KOPT-K1 (cell line): ENCODE measurements around the gene ZNF335.
"Not testable (repeated sequence)": the region's sequence is repeated elsewhere in the genome, so short reads cannot be mapped to it uniquely, and the experiment has no call there.

ENCODE experiments used
- H3K27ac ChIP-seq: fragments of 200-600 bp; sonication (generic); 2 replicates; pipeline ENCODE4 v1.5.1; 2016; ENCODE audit warnings: antibody characterized with exemption, mild to moderate bottlenecking, low read depth, low read length; ENCODE audit not compliant: poor library complexity, severe bottlenecking
- H3K36me3 ChIP-seq: fragments of 200-600 bp; sonication (generic); 2 replicates; pipeline ENCODE4 v1.5.1; 2017; ENCODE audit warnings: antibody characterized with exemption, mild to moderate bottlenecking, low read length, moderate library complexity; ENCODE audit not compliant: insufficient read depth
- H3K9me3 ChIP-seq: fragments of 200-600 bp; sonication (generic); 2 replicates; pipeline ENCODE4 v1.5.1; 2017; ENCODE audit warnings: antibody characterized with exemption, low read length, mild to moderate bottlenecking; ENCODE audit not compliant: insufficient read depth, poor library complexity, severe bottlenecking

ZNF335 gene

GRCh38 chr20:45994761-45995493, 22.9 kb upstream of the ZNF335 start:
- H3K36me3 ChIP-seq: no peaks in the 10 kb centered on the region
- no peaks in the 10 kb centered on the region for H3K9me3 ChIP-seq
- H3K27ac ChIP-seq: no peak overlapping the region

GRCh38 chr20:45993197-45993951, 21.4 kb upstream of the ZNF335 start:
- Histone ChIP-seq H3K9me3 (no peaks in the 10 kb centered on the region), H3K27ac (no peak overlapping the region), H3K36me3 (no peaks in the 10 kb centered on the region)

DNA sequence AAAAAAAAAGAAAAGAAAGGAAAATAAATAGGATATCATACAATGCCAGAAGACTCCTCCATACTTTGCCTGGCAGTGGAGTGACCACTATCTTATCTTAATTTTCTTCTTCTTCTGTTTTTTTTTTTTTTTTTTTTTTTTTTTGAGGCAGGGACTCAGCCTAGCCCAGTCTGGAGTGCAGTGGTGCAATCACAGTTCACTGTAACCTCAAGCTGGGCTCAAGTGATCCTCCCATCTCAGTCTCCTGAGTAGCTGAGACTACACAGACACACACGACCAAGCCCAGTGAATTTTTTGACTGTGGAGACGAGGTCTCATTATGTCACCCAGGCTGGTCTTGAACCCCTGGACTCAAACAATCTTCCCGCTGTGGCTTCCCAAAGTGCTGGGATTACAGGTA, 19.6 kb upstream of the ZNF335 start:
- no peaks in the 10 kb centered on the region for H3K9me3 ChIP-seq
- no peak overlapping the region for H3K27ac ChIP-seq
- no peaks in the 10 kb centered on the region for H3K36me3 ChIP-seq

GRCh38 chr20:45988830-45989229, 16.8 kb upstream of the ZNF335 start:
- not testable (repeated sequence) for H3K27ac ChIP-seq, H3K9me3 ChIP-seq, H3K36me3 ChIP-seq

GRCh38 chr20:45987108-45987780, 15.2 kb upstream of the ZNF335 start:
- Histone ChIP-seq H3K9me3 (no peaks in the 10 kb centered on the region), H3K27ac (no peak overlapping the region), H3K36me3 (no peaks in the 10 kb centered on the region)

DNA sequence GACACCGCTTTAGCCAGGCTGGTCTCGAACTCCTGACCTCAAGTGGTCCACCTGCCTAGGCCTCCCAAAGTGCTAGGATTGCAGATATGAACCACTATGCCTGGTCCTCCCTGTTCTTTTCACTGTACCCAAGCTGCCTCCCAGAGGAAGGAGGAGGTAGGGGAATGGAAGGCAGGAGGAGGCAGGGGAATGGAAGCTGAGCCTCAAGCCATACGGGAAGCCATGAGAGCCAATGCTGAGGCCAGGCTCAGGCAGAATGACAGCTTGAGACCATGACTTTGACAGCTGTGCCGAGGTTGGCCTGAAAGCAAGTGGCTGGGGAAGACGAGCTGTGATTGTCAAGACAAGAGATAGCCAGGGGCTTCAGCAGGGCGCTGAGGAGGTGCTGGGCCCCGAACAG, 13.6 kb upstream of the ZNF335 start:
- no peak overlapping the region for H3K27ac ChIP-seq
- no peaks in the 10 kb centered on the region for H3K36me3 ChIP-seq

DNA sequence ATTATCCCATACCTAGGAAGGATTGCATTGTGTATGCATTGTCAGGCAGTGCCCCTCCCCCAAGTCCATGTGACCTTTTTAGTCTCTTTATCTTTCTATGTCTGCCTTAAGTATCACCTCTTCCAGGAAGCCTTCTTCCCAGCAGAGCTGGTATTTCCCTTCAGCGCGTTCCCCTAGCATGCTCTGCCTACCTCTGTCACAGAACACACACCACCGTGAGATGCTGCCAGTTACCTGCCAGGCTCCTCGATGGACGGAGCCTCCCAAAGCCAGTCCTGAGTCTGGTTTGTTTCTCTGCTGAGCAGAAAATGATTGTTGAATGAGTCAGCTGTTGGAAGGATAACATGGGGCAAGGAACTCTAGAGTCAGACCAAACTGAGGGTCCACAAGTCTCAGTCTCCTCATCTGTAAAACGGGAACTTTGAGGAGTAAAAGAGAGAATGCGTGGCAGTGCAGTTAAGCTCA, 11.3 kb upstream of the ZNF335 start:
- Histone ChIP-seq H3K27ac (no peak overlapping the region), H3K36me3 (no peaks in the 10 kb centered on the region), H3K9me3 (no peaks in the 10 kb centered on the region)

More for the DNA sequence above, 13.6 kb upstream of the ZNF335 start:
- no peaks in the 10 kb centered on the region for H3K9me3 ChIP-seq

DNA sequence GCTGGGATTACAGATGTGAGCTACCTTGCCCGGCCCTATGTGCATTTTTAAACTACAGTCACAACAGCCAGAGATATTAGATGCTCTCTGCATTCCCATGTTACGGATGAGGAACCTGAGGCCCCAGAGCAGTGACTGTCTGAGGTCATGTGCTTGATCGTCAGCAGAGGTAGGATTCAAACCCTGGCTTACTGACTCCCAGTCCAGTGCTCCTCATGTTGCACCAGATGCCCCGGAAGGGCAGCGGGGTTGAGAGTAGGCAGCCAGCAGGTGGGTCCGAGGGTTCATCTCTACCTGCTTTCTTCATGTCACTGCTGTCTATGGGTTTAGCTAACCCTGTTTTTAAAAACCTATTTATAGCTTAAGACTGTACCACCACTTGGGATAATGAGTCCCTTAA, 9.3 kb upstream of the ZNF335 start:
- Histone ChIP-seq H3K27ac (no peak overlapping the region), H3K36me3 (no peaks in the 10 kb centered on the region), H3K9me3 (no peaks in the 10 kb centered on the region)

GRCh38 chr20:45976086-45976485, 4.1 kb upstream of the ZNF335 start:
- Histone ChIP-seq H3K36me3 (no peaks in the 10 kb centered on the region), H3K9me3 (no peaks in the 10 kb centered on the region), H3K27ac (no peak overlapping the region)

DNA sequence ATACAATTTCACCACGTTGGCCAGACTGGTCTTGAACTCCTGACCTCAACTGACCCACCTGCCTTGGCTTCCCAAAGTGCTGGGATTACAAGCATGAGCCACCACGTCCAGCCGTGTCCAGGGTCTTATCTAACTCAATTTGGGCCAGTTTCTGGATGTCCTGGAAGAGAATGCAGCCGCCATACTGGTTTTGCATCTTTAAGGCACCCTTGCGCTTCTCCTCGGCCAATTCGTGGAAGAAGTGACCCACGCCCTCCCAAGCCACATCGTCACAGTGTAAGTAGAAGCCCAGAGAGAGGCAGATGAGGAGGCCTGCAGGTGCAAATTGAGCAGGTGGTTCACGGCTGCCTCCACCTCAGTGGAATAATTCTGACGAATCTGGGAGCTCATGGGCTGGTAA, 3.7 kb upstream of the ZNF335 start:
- Histone ChIP-seq H3K27ac (no peak overlapping the region), H3K9me3 (no peaks in the 10 kb centered on the region)

DNA sequence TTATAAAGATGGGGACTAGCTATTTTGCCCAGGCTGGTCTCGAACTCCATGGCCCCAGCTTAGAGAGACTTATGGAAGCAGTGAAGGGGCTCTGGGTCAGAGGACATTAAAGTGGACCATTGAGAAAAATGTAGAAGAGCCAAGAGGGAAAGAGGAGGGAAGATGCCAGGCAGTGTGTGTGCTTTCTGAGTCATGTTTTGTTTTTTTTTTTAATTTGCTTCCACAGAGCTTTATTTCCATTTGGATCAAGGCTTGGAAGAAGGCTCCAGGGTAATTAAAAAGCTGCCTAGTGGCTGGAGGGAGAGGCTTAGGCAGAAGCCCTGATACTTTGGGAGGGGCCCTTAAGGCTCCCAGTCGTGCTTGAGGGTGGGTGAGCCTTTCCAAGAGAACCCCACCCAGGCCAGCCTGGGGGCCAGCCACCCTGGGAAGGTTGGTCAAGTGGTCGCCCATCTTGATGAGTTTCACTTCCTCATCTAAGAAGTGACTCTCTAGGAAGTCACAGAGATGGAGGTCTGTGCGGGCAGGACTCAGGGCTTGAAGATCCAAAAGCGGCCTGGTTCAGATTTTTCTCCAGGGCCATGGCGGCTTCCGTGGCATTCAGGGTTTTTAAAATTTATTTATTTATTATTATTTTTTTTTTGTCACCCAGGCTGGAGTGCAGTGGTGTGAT, 3.0 kb upstream of the ZNF335 start:
- Histone ChIP-seq H3K9me3 (no peaks in the 10 kb centered on the region), H3K27ac (no peak overlapping the region), H3K36me3 (no peaks in the 10 kb centered on the region)

More for the DNA sequence above, 3.7 kb upstream of the ZNF335 start:
- H3K36me3 ChIP-seq: no peaks in the 10 kb centered on the region

GRCh38 chr20:45972500-45973183, 639 bp upstream of the ZNF335 start:
- Histone ChIP-seq H3K9me3 (no peaks in the 10 kb centered on the region), H3K27ac (peak overlapping the region; percentile 98)

DNA sequence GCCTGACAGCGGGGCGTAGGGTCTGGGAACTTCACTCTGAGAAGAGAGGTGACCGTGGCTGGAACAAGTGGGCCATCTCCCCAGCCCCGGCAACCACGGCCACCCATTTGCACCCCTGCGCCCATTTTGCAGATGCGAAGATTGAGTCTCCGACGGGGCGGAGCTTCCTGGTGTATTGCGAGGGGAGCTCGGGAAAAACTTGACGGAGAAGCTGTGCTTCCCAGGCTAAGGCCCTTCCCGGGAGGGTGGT, 653 bp downstream of the ZNF335 start:
- Histone ChIP-seq H3K36me3 (peaks cover 37% of the 10 kb centered on the region), H3K9me3 (no peaks in the 10 kb centered on the region), H3K27ac (peak overlapping the region; percentile 98)

More at GRCh38 chr20:45972500-45973183, 639 bp upstream of the ZNF335 start:
- peaks cover 24% of the 10 kb centered on the region for H3K36me3 ChIP-seq

GRCh38 chr20:45970646-45971424, 1.2 kb downstream of the ZNF335 start:
- peaks cover 42% of the 10 kb centered on the region for H3K36me3 ChIP-seq
- no peaks in the 10 kb centered on the region for H3K9me3 ChIP-seq
- H3K27ac ChIP-seq: peak overlapping the region; percentile 98
